K562 (cell line): ENCODE measurements around the gene PTCH1. TPM values are rescaled to one million over a fixed set of nuclear protein-coding genes. Genes with fewer than 3 reads are reported as not detected.
A peak's percentile ranks its signal among the peaks of the same experiment; 100 is the strongest.

ENCODE experiments used
- ATAC-seq: fragments of 200-7000 bp; cut with Tn5 transposase; 3 replicates; pipeline ENCODE4 v1.9.1; 2020; ENCODE audit warnings: moderate library complexity
- BruUV-seq: library from RNA; stranded (reverse); fragments of 400-500 nt; replicated peaks from 2 replicates; lab custom pipeline; 2021; lab: Mats Ljungman, UMichigan
- CTCF ChIA-PET: fragments of 300-600 bp; formaldehyde crosslinking; extraction: SDS; loops from one replicate; lab custom pipeline; 2021; ENCODE audit warnings: low intra/inter-chr PET ratio; lab: Yijun Ruan, JAX
- POLR2A ChIA-PET: fragments of 300-600, 350-650 bp; sonication (Branson Sonifier 250); formaldehyde crosslinking; extraction: SDS; loops from one replicate; lab custom pipeline; 2021; ENCODE audit warnings: antibody characterized with exemption, inconsistent platforms; lab: Yijun Ruan, JAX
- DNase-seq, 4 experiments: peaks; one replicate each; pipeline versions ENCODE4 v3.0.0 to v3.0.0-alpha.2; 2011 to 2018; ENCODE audit warnings: low spot score in 3 of 4, mixed read lengths in 3 of 4; ENCODE audit errors: extremely low read depth in 1 of 4
- FAIRE-seq: peaks from 2 replicates; lab custom pipeline; 2011; peaks lifted over from hg19 to GRCh38; lab: Jason Lieb, UNC
- H2AFZ ChIP-seq: 2 replicates; pipeline ENCODE4 v1.6.0; 2011; ENCODE audit warnings: low read depth, low read length, control low read depth, inconsistent platforms
- H3K27ac ChIP-seq: fragments of 200-600 bp; 3 replicates; pipeline ENCODE4 v1.8.0; 2011; ENCODE audit warnings: low read depth, mild to moderate bottlenecking, control low read depth, inconsistent platforms, low read length, moderate library complexity, mixed read lengths; ENCODE audit errors: extremely low read depth
- H3K27me3 ChIP-seq, 2 experiments: fragments of 300-600 bp in 1 of 2; 2 replicates in 1 of 2; 3 replicates in 1 of 2; pipeline versions ENCODE4 v1.6.0 to v1.8.0; 2011; ENCODE audit warnings: inconsistent platforms in 2 of 2, low read length in 2 of 2, mild to moderate bottlenecking in 1 of 2, mixed read lengths in 1 of 2, moderate library complexity in 1 of 2; ENCODE audit not compliant: control insufficient read depth in 2 of 2, insufficient read depth in 2 of 2
- H3K36me3 ChIP-seq: fragments of 300-600 bp; 3 replicates; pipeline ENCODE4 v1.8.0; 2011; ENCODE audit warnings: mild to moderate bottlenecking, low read length, inconsistent platforms; ENCODE audit not compliant: control insufficient read depth, insufficient read depth
- H3K4me1 ChIP-seq, 2 experiments: fragments of 200-600 bp in 1 of 2; replicated peaks in 1 of 2; 2 replicates in 1 of 2; 3 replicates in 1 of 2; pipeline versions ENCODE4 v1.5.1 to v1.8.0; 2011; ENCODE audit warnings: inconsistent platforms in 2 of 2, low read length in 2 of 2, mild to moderate bottlenecking in 1 of 2, mixed read lengths in 1 of 2, moderate library complexity in 1 of 2; ENCODE audit not compliant: control insufficient read depth in 2 of 2, insufficient read depth in 2 of 2
- H3K4me2 ChIP-seq: 2 replicates; pipeline ENCODE4 v1.6.1; 2011; ENCODE audit warnings: low read length, control low read depth, inconsistent platforms, mixed read lengths; ENCODE audit not compliant: insufficient read depth
- H3K4me3 ChIP-seq: fragments of 200-600 bp; sonication (generic), shearing (Covaris generic); 2 replicates; pipeline ENCODE4 v1.5.1; 2016; ENCODE audit warnings: control low read depth, inconsistent platforms
- H3K79me2 ChIP-seq: fragments of 200-600 bp; 3 replicates; pipeline ENCODE4 v1.8.0; 2011; ENCODE audit warnings: low read length, inconsistent platforms; ENCODE audit not compliant: control insufficient read depth, insufficient read depth
- H3K9ac ChIP-seq, 2 experiments: 2 replicates each; pipeline versions ENCODE4 v1.6.0 to v1.6.1; 2011; ENCODE audit warnings: low read depth in 2 of 2, low read length in 2 of 2, control low read depth in 1 of 2, inconsistent platforms in 1 of 2, mild to moderate bottlenecking in 1 of 2, mixed read lengths in 1 of 2; ENCODE audit not compliant: insufficient read depth in 1 of 2
- H3K9me1 ChIP-seq: one replicate; pipeline ENCODE4 v1.6.0; 2011; ENCODE audit warnings: inconsistent platforms, mild to moderate bottlenecking, low read length, moderate library complexity; ENCODE audit not compliant: control insufficient read depth, insufficient read depth
- H3K9me3 ChIP-seq: replicated peaks from 2 replicates; pipeline ENCODE4 v1.5.1; 2011; ENCODE audit warnings: low read depth, low read length, inconsistent platforms; ENCODE audit not compliant: control insufficient read depth, insufficient read depth
- H4K20me1 ChIP-seq: replicated peaks from 2 replicates; pipeline ENCODE4 v1.6.1; 2011; ENCODE audit warnings: low read length, inconsistent platforms, mixed read lengths; ENCODE audit not compliant: control insufficient read depth, insufficient read depth
- ILF3 ChIP-seq: fragments of 450-650 bp; IDR thresholded peaks from 2 replicates; pipeline ENCODE4 v1.6.1; 2018; ENCODE audit warnings: antibody characterized with exemption, mild to moderate bottlenecking, moderate library complexity, borderline replicate concordance
- JUND ChIP-seq, 2 experiments: IDR thresholded peaks; 2 replicates in 1 of 2; 3 replicates in 1 of 2; pipeline ENCODE4 v1.6.1; 2011; ENCODE audit warnings: borderline replicate concordance in 2 of 2, low read depth in 2 of 2, low read length in 2 of 2, improper control_type of control experiment in 1 of 2, missing biosample characterization in 1 of 2, missing genetic modification characterization in 1 of 2, missing genetic modification reagents in 1 of 2
- MIER1 ChIP-seq: fragments of 450-650 bp; IDR thresholded peaks from 2 replicates; pipeline ENCODE4 v1.6.1; 2016; ENCODE audit warnings: antibody characterized with exemption, mild to moderate bottlenecking, low read depth
- MTA1 ChIP-seq: fragments of 450-650 bp; IDR thresholded peaks from 2 replicates; pipeline ENCODE4 v1.6.1; 2017; ENCODE audit warnings: borderline replicate concordance
- PURB ChIP-seq: sonication (generic); formaldehyde crosslinking; IDR thresholded peaks from 2 replicates; pipeline ENCODE4 v1.9.0; 2021; ENCODE audit warnings: low read depth, mild to moderate bottlenecking, missing genetic modification reagents
- SPI1 ChIP-seq: IDR thresholded peaks from 2 replicates; pipeline ENCODE4 v1.6.1; 2011; ENCODE audit warnings: low read depth, low read length, control low read depth, borderline replicate concordance
- TRIM24 ChIP-seq, 2 experiments: fragments of 450-650 bp; IDR thresholded peaks; 2 replicates each; pipeline ENCODE4 v1.6.1; 2016
- ZNF232 ChIP-seq: sonication (generic); formaldehyde crosslinking; IDR thresholded peaks from 2 replicates; pipeline ENCODE4 v1.8.0; 2022; ENCODE audit warnings: mild to moderate bottlenecking, missing genetic modification reagents
- WGBS: fragments of 100-300 bp; shearing (Covaris generic); methylation state at CpG from one replicate; pipeline ENCODE4 v1.1.6; 2016; ENCODE audit warnings: low coverage, mixed read lengths; ENCODE audit not compliant: insufficient coverage; ENCODE audit errors: missing lambda C conversion rate; 5-methylcytosine and 5-hydroxymethylcytosine counted together
- in situ Hi-C: fragments of 300-500 bp; cut with MboI; formaldehyde crosslinking; loops from 4 replicates; pipeline ENCODE4 v1.15.0; 2018; ENCODE audit warnings: inconsistent platforms, mixed read lengths
- intact Hi-C: fragments of 100-400 bp; cut with micrococcal nuclease; formaldehyde crosslinking; loops from 2 replicates; pipeline ENCODE4 v1.14.2; 2022
- polyA plus RNA-seq, 8 experiments: library from polyadenylated mRNA; depleted of rRNA in 4 of 8; stranded (reverse) in 5 of 8; unstranded in 3 of 8; fragments of >200 nt; fragmentation: Nextera tagmentation in 2 of 8; fragmentation: Illumina TruSeq in 1 of 8; extraction: Ambion mirVana in 2 of 8; extraction: Trizol in 1 of 8; gene quantifications; 2 replicates each; pipeline versions ENCODE4 v1.2.1 to v1.2.3, GENCODE V29; 2011 to 2014; ENCODE audit warnings: inconsistent platforms in 1 of 8, missing spikeins in 1 of 8
- total RNA-seq, 7 experiments: library from RNA; depleted of rRNA in 6 of 7; stranded (reverse); fragments of >200 nt in 6 of 7; fragmentation: Illumina TruSeq in 2 of 7; extraction: Trizol in 2 of 7; gene quantifications; 2 replicates each; pipeline versions ENCODE4 v1.2.1 to v1.2.3, GENCODE V29; 2011 to 2021; ENCODE audit warnings: low replicate concordance in 1 of 7
- TF ChIP-seq, protein P1 (sequence below): fragments of 450-650 bp; formaldehyde crosslinking; IDR thresholded peaks from 2 replicates; pipeline ENCODE4 v1.4.0; 2022; ENCODE audit warnings: missing genetic modification characterization
- TF ChIP-seq, protein P2 (sequence below), 2 experiments: fragments of 450-650 bp; IDR thresholded peaks; 2 replicates each; pipeline ENCODE4 v1.6.1; 2016
- TF ChIP-seq, protein P3 (sequence below): fragments of 250-450 bp; sonication (Bioruptor Pico); IDR thresholded peaks from 2 replicates; pipeline ENCODE4 v1.4.0; 2020; ENCODE audit warnings: borderline replicate concordance

The PTCH1 gene
- total and polyA plus RNA-seq, 9 of the 15 experiments (the other 6 are each of a cell fraction or from before 2014, with no cell fraction given), result 0.70 to 9.9 (median 3.8) TPM

- no TSS peak for BruUV-seq
- ChIA-PET POLR2A (no interaction called here), CTCF (no interaction called here)
- H4K20me1 ChIP-seq, result no peaks in the 10 kb centered on the region
- no peak for TF ChIP-seq ZNF232 (CRISPR knock-in tag)
- peak; percentile 91 for TF ChIP-seq SPI1
- in situ Hi-C loops (no loop called here), intact Hi-C loops (no loop called here)
- H3K27me3 ChIP-seq, result peaks cover 53 to 76% of the 10 kb centered on the region in 2 experiments
- no peaks in the 10 kb centered on the region for H3K36me3 ChIP-seq
- no peaks in the 10 kb centered on the region for H3K9me1 ChIP-seq
- DNase-seq (no peak), ATAC-seq (no peak), FAIRE-seq (no peak)
- no peaks in the 10 kb centered on the region for H3K79me2 ChIP-seq
- H3K9me3 ChIP-seq, result no peaks in the 10 kb centered on the region
- no peak overlapping the region for H3K4me3 ChIP-seq
- 3% methylated on average over 12 of the region's 12 CpGs for WGBS
- no peak overlapping the region for H2AFZ ChIP-seq
- no peak overlapping the region for H3K4me2 ChIP-seq
- no peak overlapping the region for H3K9ac ChIP-seq
- H3K27ac ChIP-seq, result no peak overlapping the region
- no peaks in the 10 kb centered on the region for H3K4me1 ChIP-seq
Measured at GRCh38 chr9:95561913-95562312, 45.1 kb upstream of the PTCH1 start.

GRCh38 chr9:95557142-95557541, 40.4 kb upstream of the PTCH1 start:
- peaks cover 0 to 10% of the 10 kb centered on the region in 2 experiments; a peak in 2 of 5 replicates for H3K4me1 ChIP-seq
- DNase-seq, result no peak
- H3K27ac ChIP-seq, result no peak overlapping the region; the same call in 2 of the 3 replicates
- H3K27me3 ChIP-seq, result peaks cover 32 to 71% of the 10 kb centered on the region in 2 experiments
- WGBS, result 17% methylated on average over 10 of the region's 11 CpGs
- no peaks in the 10 kb centered on the region for H3K36me3 ChIP-seq
- H2AFZ ChIP-seq, result no peak overlapping the region
- H4K20me1 ChIP-seq, result no peaks in the 10 kb centered on the region
- no peaks in the 10 kb centered on the region for H3K79me2 ChIP-seq
- FAIRE-seq, result peak; percentile 73
- no peak overlapping the region for H3K9ac ChIP-seq
- intact Hi-C loops (no loop called here), in situ Hi-C loops (no loop called here)
- no peak for ATAC-seq
- no peak overlapping the region for H3K4me3 ChIP-seq
- CTCF ChIA-PET, result no interaction called here
- POLR2A ChIA-PET, result no interaction called here
- no peaks in the 10 kb centered on the region for H3K9me1 ChIP-seq
- no peaks in the 10 kb centered on the region for H3K9me3 ChIP-seq
- BruUV-seq, result no TSS peak
- H3K4me2 ChIP-seq, result no peak overlapping the region
- no peak for TF ChIP-seq ILF3
- TF ChIP-seq ZNF232 (CRISPR knock-in tag), result no peak
- no peak for TF ChIP-seq JUND (IDR thresholded peaks at IDR 0.05; ENCODE audit: borderline replicate concordance, low read depth, low read length)
- TF ChIP-seq JUND (tag; IDR thresholded peaks at IDR 0.05; ENCODE audit: borderline replicate concordance, low read depth, low read length), result no peak
- TF ChIP-seq MTA1, result 0 out of 2 replicates have a peak, but pooled peaks have one; percentile 21
- TF ChIP-seq TRIM24 (IDR thresholded peaks at IDR 0.05), result peak; percentile 27 to 65; a peak in 3 of 4 replicates
- TF ChIP-seq, protein P1, sequence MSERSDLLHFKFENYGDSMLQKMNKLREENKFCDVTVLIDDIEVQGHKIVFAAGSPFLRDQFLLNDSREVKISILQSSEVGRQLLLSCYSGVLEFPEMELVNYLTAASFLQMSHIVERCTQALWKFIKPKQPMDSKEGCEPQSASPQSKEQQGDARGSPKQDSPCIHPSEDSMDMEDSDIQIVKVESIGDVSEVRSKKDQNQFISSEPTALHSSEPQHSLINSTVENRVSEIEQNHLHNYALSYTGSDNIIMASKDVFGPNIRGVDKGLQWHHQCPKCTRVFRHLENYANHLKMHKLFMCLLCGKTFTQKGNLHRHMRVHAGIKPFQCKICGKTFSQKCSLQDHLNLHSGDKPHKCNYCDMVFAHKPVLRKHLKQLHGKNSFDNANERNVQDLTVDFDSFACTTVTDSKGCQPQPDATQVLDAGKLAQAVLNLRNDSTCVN (CRISPR knock-in tag), result 0 out of 2 replicates have a peak, but pooled peaks have one; percentile 29
- TF ChIP-seq, protein P2, sequence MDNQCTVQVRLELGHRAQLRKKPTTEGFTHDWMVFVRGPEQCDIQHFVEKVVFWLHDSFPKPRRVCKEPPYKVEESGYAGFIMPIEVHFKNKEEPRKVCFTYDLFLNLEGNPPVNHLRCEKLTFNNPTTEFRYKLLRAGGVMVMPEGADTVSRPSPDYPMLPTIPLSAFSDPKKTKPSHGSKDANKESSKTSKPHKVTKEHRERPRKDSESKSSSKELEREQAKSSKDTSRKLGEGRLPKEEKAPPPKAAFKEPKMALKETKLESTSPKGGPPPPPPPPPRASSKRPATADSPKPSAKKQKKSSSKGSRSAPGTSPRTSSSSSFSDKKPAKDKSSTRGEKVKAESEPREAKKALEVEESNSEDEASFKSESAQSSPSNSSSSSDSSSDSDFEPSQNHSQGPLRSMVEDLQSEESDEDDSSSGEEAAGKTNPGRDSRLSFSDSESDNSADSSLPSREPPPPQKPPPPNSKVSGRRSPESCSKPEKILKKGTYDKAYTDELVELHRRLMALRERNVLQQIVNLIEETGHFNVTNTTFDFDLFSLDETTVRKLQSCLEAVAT (IDR thresholded peaks at IDR 0.05), result 0 out of 4 replicates have a peak, but pooled peaks of 1 of the 2 experiments have one; percentile 24
- TF ChIP-seq, protein P3, sequence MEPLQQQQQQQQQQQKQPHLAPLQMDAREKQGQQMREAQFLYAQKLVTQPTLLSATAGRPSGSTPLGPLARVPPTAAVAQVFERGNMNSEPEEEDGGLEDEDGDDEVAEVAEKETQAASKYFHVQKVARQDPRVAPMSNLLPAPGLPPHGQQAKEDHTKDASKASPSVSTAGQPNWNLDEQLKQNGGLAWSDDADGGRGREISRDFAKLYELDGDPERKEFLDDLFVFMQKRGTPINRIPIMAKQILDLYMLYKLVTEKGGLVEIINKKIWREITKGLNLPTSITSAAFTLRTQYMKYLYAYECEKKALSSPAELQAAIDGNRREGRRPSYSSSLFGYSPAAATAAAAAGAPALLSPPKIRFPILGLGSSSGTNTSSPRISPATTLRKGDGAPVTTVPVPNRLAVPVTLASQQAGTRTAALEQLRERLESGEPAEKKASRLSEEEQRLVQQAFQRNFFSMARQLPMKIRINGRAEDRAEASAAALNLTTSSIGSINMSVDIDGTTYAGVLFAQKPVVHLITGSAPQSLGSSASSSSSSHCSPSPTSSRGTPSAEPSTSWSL (CRISPR knock-in tag), result no peak
- 0 out of 2 replicates have a peak, but pooled peaks have one; percentile 42 for TF ChIP-seq MIER1
- peak; percentile 19; the same call in 1 of the 2 replicates for TF ChIP-seq PURB (CRISPR knock-in tag)
